ENCODE data around the gene TMEM203. TPM values are rescaled to one million over a fixed set of nuclear protein-coding genes. Genes with fewer than 3 reads are reported as not detected.

TMEM203 gene
- total and polyA plus RNA-seq, 4 donors = 19.9 to 27.5 (median 21.5) TPM

- Histone ChIP-seq H3K4me3 (ENCODE audit: low read depth in 1 of 3, low read length in 3 of 3) (no peak overlapping the region), H3K27me3 (ENCODE audit: control insufficient read depth in 4 of 4, insufficient read depth in 4 of 4, low read length in 3 of 4) (no peaks in the 10 kb centered on the region), H3K36me3 (ENCODE audit: control insufficient read depth in 4 of 4, insufficient read depth in 3 of 4, low read depth in 1 of 4, low read length in 3 of 4) (peaks cover 9 to 50% (median 17%) of the 10 kb centered on the region in 4 donors), H3K27ac (ENCODE audit: low read depth in 1 of 2, low read length in 2 of 2) (no peak overlapping the region), H3K9me3 (ENCODE audit: control insufficient read depth in 4 of 4, low read length in 3 of 4) (no peaks in the 10 kb centered on the region), H3K9ac (ENCODE audit: low read depth in 1 of 2, low read length in 2 of 2) (no peak overlapping the region), H3K4me1 (ENCODE audit: control insufficient read depth in 4 of 4, insufficient read depth in 4 of 4, low read length in 3 of 4) (peaks cover 19 to 43% (median 38%) of the 10 kb centered on the region in 4 donors)
- no peak for TF ChIP-seq REST (IDR thresholded peaks at IDR 0.05)
- TF ChIP-seq, protein P1, sequence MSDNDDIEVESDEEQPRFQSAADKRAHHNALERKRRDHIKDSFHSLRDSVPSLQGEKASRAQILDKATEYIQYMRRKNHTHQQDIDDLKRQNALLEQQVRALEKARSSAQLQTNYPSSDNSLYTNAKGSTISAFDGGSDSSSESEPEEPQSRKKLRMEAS (IDR thresholded peaks at IDR 0.05) = no peak
- no peak for TF ChIP-seq FOXA1 (IDR thresholded peaks at IDR 0.05)
- TF ChIP-seq HNF4G (IDR thresholded peaks at IDR 0.05) = no peak
- no peak for TF ChIP-seq EGR1 (IDR thresholded peaks at IDR 0.05; ENCODE audit: low read depth in 2 of 2)
- TF ChIP-seq RXRA (IDR thresholded peaks at IDR 0.05) = no peak
- TF ChIP-seq GABPA (IDR thresholded peaks at IDR 0.05 in 1 of 2, conservative IDR thresholded peaks at IDR 0.05 in 1 of 2) = no peak
- TF ChIP-seq CTCF (IDR thresholded peaks at IDR 0.05; ENCODE audit: low read depth, low read length, missing input control) = no peak
- TF ChIP-seq ATF3 (IDR thresholded peaks at IDR 0.05) = no peak
- no peak for TF ChIP-seq JUND (IDR thresholded peaks at IDR 0.05)
- TF ChIP-seq RAD21 (IDR thresholded peaks at IDR 0.05) = no peak
- no peak for TF ChIP-seq HNF4A (conservative IDR thresholded peaks at IDR 0.05)
- no peak for TF ChIP-seq TAF1 (conservative IDR thresholded peaks at IDR 0.05)
- TF ChIP-seq, protein P2, sequence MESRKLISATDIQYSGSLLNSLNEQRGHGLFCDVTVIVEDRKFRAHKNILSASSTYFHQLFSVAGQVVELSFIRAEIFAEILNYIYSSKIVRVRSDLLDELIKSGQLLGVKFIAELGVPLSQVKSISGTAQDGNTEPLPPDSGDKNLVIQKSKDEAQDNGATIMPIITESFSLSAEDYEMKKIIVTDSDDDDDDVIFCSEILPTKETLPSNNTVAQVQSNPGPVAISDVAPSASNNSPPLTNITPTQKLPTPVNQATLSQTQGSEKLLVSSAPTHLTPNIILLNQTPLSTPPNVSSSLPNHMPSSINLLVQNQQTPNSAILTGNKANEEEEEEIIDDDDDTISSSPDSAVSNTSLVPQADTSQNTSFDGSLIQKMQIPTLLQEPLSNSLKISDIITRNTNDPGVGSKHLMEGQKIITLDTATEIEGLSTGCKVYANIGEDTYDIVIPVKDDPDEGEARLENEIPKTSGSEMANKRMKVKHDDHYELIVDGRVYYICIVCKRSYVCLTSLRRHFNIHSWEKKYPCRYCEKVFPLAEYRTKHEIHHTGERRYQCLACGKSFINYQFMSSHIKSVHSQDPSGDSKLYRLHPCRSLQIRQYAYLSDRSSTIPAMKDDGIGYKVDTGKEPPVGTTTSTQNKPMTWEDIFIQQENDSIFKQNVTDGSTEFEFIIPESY (IDR thresholded peaks at IDR 0.05) = no peak
- no peak for TF ChIP-seq SP1 (IDR thresholded peaks at IDR 0.05)
- TF ChIP-seq FOXA2 (IDR thresholded peaks at IDR 0.05) = no peak
- no peak for TF ChIP-seq YY1 (IDR thresholded peaks at IDR 0.05)
- no peak for DNase-seq (ENCODE audit: low spot score)
- 93% methylated on average over 19 of the region's 19 CpGs for whole genome bisulfite sequencing
Observed at GRCh38 chr9:137185921-137186320, 19.5 kb downstream of the TMEM203 start.
